Psoas muscle (tissue), 8 donors: Measurements from ENCODE around the gene ACOX3. TPM values are rescaled to one million over a fixed set of nuclear protein-coding genes. Genes with fewer than 3 reads are reported as not detected.
"Not testable (repeated sequence)": the region's sequence is repeated elsewhere in the genome, so short reads cannot be mapped to it uniquely, and the experiment has no call there.

ENCODE experiments used
- ATAC-seq, 4 donors: fragments of 200-7000 bp; cut with Tn5 transposase; one replicate each; pipeline ENCODE4 v1.9.1; 2020; ENCODE audit warnings: moderate library complexity in 3 of 4, mild to moderate bottlenecking in 2 of 4
- DNase-seq, 2 donors: peaks; one replicate each; pipeline ENCODE4 v3.0.0-alpha.2; 2020
- H3K27ac ChIP-seq: fragments of 200-600 bp; one replicate; pipeline ENCODE4 v1.8.0; 2022
- H3K27me3 ChIP-seq, 3 donors: fragments of 200-600 bp in 1 of 3; one replicate each; pipeline versions ENCODE4 v1.6.1 to v1.8.0; 2013 to 2022; ENCODE audit warnings: low read length in 2 of 3, mild to moderate bottlenecking in 2 of 3, moderate library complexity in 1 of 3; ENCODE audit not compliant: insufficient read depth in 3 of 3
- H3K36me3 ChIP-seq, 2 donors: fragments of 200-600 bp in 1 of 2; one replicate each; pipeline versions ENCODE4 v1.6.1 to v1.8.0; 2013 to 2022; ENCODE audit warnings: low read depth in 1 of 2, mild to moderate bottlenecking in 1 of 2, moderate library complexity in 1 of 2; ENCODE audit not compliant: insufficient read depth in 1 of 2
- H3K4me1 ChIP-seq: fragments of 200-600 bp; one replicate; pipeline ENCODE4 v1.8.0; 2022
- H3K4me3 ChIP-seq: fragments of 200-600 bp; one replicate; pipeline ENCODE4 v1.8.0; 2022; ENCODE audit warnings: mild to moderate bottlenecking
- H3K9me3 ChIP-seq: fragments of 200-600 bp; one replicate; pipeline ENCODE4 v1.8.0; 2022
- WGBS, 3 donors: extraction: QIAGEN DNeasy Blood & Tissue Kit; methylation state at CpG; one replicate each; pipeline versions ENCODE4 v1.1.6 to v1.1.7; 2013; 5-methylcytosine and 5-hydroxymethylcytosine counted together
- intact Hi-C, 2 donors: fragments of 100-400 bp; cut with DNase I; formaldehyde crosslinking; loops; one replicate each; pipeline versions ENCODE4 v1.11.0 to v1.14.2; 2022
- polyA plus RNA-seq, 3 donors: library from polyadenylated mRNA; stranded (reverse); fragments of 200-250 nt; gene quantifications; one replicate each; pipeline ENCODE4 v1.2.3, GENCODE V29; 2013
- total RNA-seq, 4 donors: library from RNA; stranded (reverse); fragmentation: NEBNext Ultra II Directional in 2 of 4; extraction: Animal tissue kit (Norgen Biotek cat#: 25700) in 2 of 4; gene quantifications; one replicate each; pipeline versions ENCODE4 v1.2.1 to v1.2.4, GENCODE V29; 2021 to 2023
- TF ChIP-seq, protein P1 (sequence below): fragments of 200-600 bp; IDR thresholded peaks from one replicate; pipeline ENCODE4 v1.8.0; 2022; ENCODE audit warnings: antibody characterized with exemption
- donor health status: healthy with polysubstance abuse.
- donor health status: DM: no; HTN: no; CAD: no; lungs with moderate emphysema.
- donor health status: Bipolar disorder and iron deficiency.
- donor health status: healthy.
- donor health status: DM: yes; HTN: yes; CAD: no.
- donor health status: DM: no; HTN: no; CAD: no.
- donor health status: DM: no; HTN: no; CAD: no.
- donor health status: DM: yes; HTN: yes; CAD: no.

ACOX3 gene
- total and polyA plus RNA-seq, 7 donors = 5.6 to 18.8 (median 10.8) TPM

GRCh38 chr4:8422327-8422726 is 18.2 kb downstream of the ACOX3 start:
- ATAC-seq = no peak

DNA sequence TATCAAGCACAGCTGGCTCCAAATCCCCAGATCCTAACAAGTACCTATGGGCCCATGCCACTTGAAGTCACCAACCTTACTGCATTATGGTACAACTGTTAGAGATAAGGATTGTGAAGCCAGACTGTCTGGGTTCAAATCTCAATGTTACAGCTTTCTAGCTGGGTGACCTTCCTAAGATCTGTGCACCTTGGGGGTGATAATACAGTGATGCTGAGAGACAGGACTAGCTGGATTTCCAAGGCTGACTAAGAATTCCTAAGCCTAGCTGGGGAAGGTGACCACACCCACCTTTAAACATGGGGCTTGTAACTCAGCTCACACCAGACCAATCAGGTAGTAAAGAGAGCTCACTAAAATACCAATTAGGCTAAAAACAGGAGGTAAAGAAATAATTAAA is 20.4 kb downstream of the ACOX3 start:
- Histone ChIP-seq H3K36me3 (peaks cover under 1 to 25% of the 10 kb centered on the region in 2 donors), H3K27ac (peak overlapping the region; percentile 70)
- H3K9me3 ChIP-seq, intact Hi-C loops, DNase-seq, H3K4me1 ChIP-seq, H3K27me3 ChIP-seq, H3K4me3 ChIP-seq: not testable (repeated sequence)
- peak in 3 of 4 donors; percentile 3 to 16 (median 10) for ATAC-seq

More at GRCh38 chr4:8422327-8422726, 18.2 kb downstream of the ACOX3 start:
- H3K4me1 ChIP-seq = peaks cover 12% of the 10 kb centered on the region
- DNase-seq = no peak
- no peak overlapping the region for H3K27ac ChIP-seq
- H3K27me3 ChIP-seq = no peaks in the 10 kb centered on the region
- WGBS, 3 donors = 79 to 88% (median 87%) methylated on average over 4 of the region's 4 CpGs
- H3K36me3 ChIP-seq = peaks cover 0 to 5% of the 10 kb centered on the region in 2 donors
- no peak overlapping the region for H3K4me3 ChIP-seq
- TF ChIP-seq, protein P1, sequence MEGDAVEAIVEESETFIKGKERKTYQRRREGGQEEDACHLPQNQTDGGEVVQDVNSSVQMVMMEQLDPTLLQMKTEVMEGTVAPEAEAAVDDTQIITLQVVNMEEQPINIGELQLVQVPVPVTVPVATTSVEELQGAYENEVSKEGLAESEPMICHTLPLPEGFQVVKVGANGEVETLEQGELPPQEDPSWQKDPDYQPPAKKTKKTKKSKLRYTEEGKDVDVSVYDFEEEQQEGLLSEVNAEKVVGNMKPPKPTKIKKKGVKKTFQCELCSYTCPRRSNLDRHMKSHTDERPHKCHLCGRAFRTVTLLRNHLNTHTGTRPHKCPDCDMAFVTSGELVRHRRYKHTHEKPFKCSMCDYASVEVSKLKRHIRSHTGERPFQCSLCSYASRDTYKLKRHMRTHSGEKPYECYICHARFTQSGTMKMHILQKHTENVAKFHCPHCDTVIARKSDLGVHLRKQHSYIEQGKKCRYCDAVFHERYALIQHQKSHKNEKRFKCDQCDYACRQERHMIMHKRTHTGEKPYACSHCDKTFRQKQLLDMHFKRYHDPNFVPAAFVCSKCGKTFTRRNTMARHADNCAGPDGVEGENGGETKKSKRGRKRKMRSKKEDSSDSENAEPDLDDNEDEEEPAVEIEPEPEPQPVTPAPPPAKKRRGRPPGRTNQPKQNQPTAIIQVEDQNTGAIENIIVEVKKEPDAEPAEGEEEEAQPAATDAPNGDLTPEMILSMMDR = no peak
- intact Hi-C loops = no loop called here
- H3K9me3 ChIP-seq = no peaks in the 10 kb centered on the region

GRCh38 chr4:8419222-8420041 is 21.1 kb downstream of the ACOX3 start:
- no peaks in the 10 kb centered on the region for H3K9me3 ChIP-seq
- peaks cover 3% of the 10 kb centered on the region for H3K4me1 ChIP-seq
- peaks cover 5 to 31% of the 10 kb centered on the region in 2 donors for H3K36me3 ChIP-seq
- H3K27me3 ChIP-seq = no peaks in the 10 kb centered on the region
- H3K4me3 ChIP-seq = no peak overlapping the region
- WGBS, 3 donors = 61 to 76% (median 67%) methylated on average over 12 of the region's 12 CpGs
- TF ChIP-seq, protein P1 = no peak
- intact Hi-C loops = no loop called here
- peak; percentile 81 to 94 (median 85) for ATAC-seq
- DNase-seq = no peak
- H3K27ac ChIP-seq = peak overlapping the region; percentile 70

DNA sequence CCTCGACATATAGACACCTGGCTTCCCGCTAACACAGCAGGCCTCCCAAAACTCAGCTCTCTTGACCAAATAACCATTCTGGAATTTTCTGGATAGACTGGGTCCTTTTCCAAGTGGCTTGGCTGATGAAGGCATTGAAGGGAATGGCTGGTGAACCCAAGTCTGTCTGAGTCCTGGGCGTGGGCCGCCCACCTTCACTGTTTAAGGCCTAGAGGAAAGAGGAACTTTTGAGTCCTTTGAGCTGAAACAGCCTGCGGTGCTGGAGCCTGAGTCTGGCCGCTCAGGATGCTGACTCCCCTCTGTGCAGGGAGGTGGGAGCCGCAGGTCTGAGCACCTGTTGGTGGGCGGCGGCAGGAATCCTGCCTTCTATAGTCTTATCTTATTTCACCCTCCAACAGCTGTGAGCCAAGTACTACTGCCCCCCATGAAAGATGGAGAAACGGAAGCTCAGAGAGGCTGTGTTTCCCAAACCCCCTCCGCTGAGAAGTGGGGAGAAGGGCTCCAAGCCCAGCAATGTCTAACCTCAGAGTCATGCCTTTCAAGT is 23.4 kb downstream of the ACOX3 start:
- H3K9me3 ChIP-seq = no peaks in the 10 kb centered on the region
- DNase-seq (no peak), ATAC-seq (no peak)
- no peak overlapping the region for H3K4me3 ChIP-seq
- H3K4me1 ChIP-seq = peaks cover 3% of the 10 kb centered on the region
- H3K36me3 ChIP-seq = peaks cover 5 to 41% of the 10 kb centered on the region in 2 donors
- no peaks in the 10 kb centered on the region for H3K27me3 ChIP-seq
- intact Hi-C loops = no loop called here
- TF ChIP-seq, protein P1 = no peak
- H3K27ac ChIP-seq = no peak overlapping the region
- 83 to 90% (median 85%) methylated on average over 11 of the region's 11 CpGs for WGBS, 3 donors

DNA sequence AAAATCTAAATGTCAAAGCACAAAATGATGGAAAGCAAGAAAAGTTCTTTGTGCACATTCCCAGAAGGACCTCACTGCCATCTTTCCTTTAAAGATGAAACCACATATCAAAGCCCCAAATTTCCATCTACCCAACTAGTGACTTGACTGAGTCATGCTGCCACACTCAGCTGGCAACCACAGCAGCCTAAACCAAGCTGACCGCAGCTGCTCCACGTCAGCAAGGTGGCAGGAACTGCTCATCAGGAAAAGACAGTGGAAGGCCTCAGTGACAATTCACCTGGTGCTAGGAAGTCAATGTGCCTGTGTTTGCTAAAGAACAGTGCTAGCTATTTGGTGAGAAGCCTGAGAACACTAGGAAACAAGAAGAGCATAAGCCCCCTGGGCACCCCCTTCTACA is 26.1 kb downstream of the ACOX3 start:
- peaks cover 3% of the 10 kb centered on the region for H3K4me1 ChIP-seq
- DNase-seq = no peak
- no peak overlapping the region for H3K27ac ChIP-seq
- 74 to 92% (median 83%) methylated on average over 2 of the region's 2 CpGs for WGBS, 3 donors
- intact Hi-C loops = no loop called here
- no peaks in the 10 kb centered on the region for H3K9me3 ChIP-seq
- no peaks in the 10 kb centered on the region for H3K27me3 ChIP-seq
- ATAC-seq = no peak
- no peak overlapping the region for H3K4me3 ChIP-seq
- TF ChIP-seq, protein P1 = no peak
- peaks cover 5 to 53% of the 10 kb centered on the region in 2 donors for H3K36me3 ChIP-seq
